ENCODE measurements around the gene PALD1. TPM values are rescaled to one million over a fixed set of nuclear protein-coding genes. Genes with fewer than 3 reads are reported as not detected.

Gene PALD1
- total and polyA plus RNA-seq, 2 of the 4 experiments (the other 2 are of a cell fraction): 0.12 to 0.18 TPM

DNA sequence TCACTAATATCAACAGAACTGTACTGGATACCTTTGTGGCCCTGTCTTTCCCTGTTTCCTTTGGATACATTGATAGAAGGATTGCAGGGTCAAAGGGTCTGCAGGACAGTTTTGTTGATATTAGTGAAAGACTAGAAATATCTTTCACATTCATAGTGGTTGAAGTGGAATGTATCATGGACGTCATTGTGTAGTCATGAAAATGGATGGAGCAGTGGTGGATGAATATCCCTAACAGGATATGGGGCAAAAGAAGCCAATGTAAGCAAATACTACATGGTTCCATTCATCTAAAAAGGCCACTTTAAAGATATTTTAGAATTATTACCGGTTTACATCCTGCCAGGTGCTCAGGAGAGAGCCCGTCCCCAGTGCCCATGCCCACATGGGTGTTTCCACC is 23.8 kb downstream of the PALD1 start:
- Histone ChIP-seq H3K4me1 (ENCODE audit: control insufficient read depth, insufficient read depth, low read length) (peaks cover 1% of the 10 kb centered on the region), H3K27me3 (ENCODE audit: control insufficient read depth, insufficient read depth, low read length) (no peaks in the 10 kb centered on the region; the same call in 1 of the 2 replicates), H3K9me3 (ENCODE audit: control insufficient read depth, insufficient read depth, low read length) (no peaks in the 10 kb centered on the region), H3K9ac (ENCODE audit: low read depth, low read length) (no peak overlapping the region), H3K56ac (ENCODE audit: extremely low read depth, insufficient read depth, low read length) (no peak overlapping the region), H3K23ac (ENCODE audit: low read depth, low read length) (no peak overlapping the region), H3K9me1 (ENCODE audit: insufficient read depth, low read length) (no peaks in the 10 kb centered on the region; the same call in 1 of the 2 replicates), H3K79me1 (ENCODE audit: low read depth in 1 of 2, low read length in 2 of 2) (no peaks in the 10 kb centered on the region), H3K4ac (ENCODE audit: low read depth, low read length) (no peak overlapping the region), H2BK15ac (ENCODE audit: low read depth, low read length) (no peak overlapping the region), H2BK5ac (ENCODE audit: low read depth, low read length, poor library complexity, severe bottlenecking) (no peak overlapping the region), H4K91ac (ENCODE audit: insufficient read depth, low read depth, low read length) (no peak overlapping the region), H4K8ac (ENCODE audit: low read depth in 2 of 2, low read length in 2 of 2) (no peak overlapping the region), H4K5ac (ENCODE audit: low read depth, low read length) (no peak overlapping the region), H3K4me3 (ENCODE audit: insufficient read depth, low read depth, low read length) (no peak overlapping the region), H3K4me2 (ENCODE audit: low read depth, low read length) (no peak overlapping the region), H2AK5ac (ENCODE audit: low read depth, low read length) (no peak overlapping the region), H2AFZ (replicated peaks; ENCODE audit: low read length, poor library complexity) (no peak overlapping the region), H3K14ac (replicated peaks; ENCODE audit: low read depth, low read length) (no peak overlapping the region), H2BK20ac (ENCODE audit: low read depth, low read length) (no peak overlapping the region), H3K18ac (ENCODE audit: low read depth, low read length) (no peak overlapping the region; the same call in 1 of the 2 replicates), H2AK9ac (replicated peaks; ENCODE audit: low read depth, low read length, poor library complexity) (no peak overlapping the region), H2BK120ac (ENCODE audit: low read depth, low read length) (no peak overlapping the region), H4K20me1 (ENCODE audit: insufficient read depth, low read length) (no peaks in the 10 kb centered on the region), H3K36me3 (ENCODE audit: control insufficient read depth, insufficient read depth, low read length) (no peaks in the 10 kb centered on the region), H3K27ac (ENCODE audit: insufficient read depth, low read length) (0 out of 2 replicates have a peak overlapping the region, but pooled peaks have one; percentile 4)
- WGBS, 2 experiments (ENCODE audit: extremely low coverage in 2 of 2, insufficient read length in 1 of 2): no CpG with 5 or more reads among the region's 3 CpGs
- ATAC-seq (ENCODE audit: low read depth): no peak
- no TSS peak for BruUV-seq (replicated peaks)
- POLR2A ChIA-PET (ENCODE audit: unreplicated experiment): no interaction called here
- in situ Hi-C loops (cut with MboI; ENCODE audit: low sequenced_read_pairs): no loop called here
- DNase-seq: peak; percentile 63
- dilution Hi-C loops (cut with HindIII; ENCODE audit: low sequenced_read_pairs, unreplicated experiment): no loop called here
- intact Hi-C loops (cut with micrococcal nuclease): no loop called here
- TF ChIP-seq RAD21 (IDR thresholded peaks at IDR 0.05; ENCODE audit: low read length): no peak
- TF ChIP-seq, protein P1, sequence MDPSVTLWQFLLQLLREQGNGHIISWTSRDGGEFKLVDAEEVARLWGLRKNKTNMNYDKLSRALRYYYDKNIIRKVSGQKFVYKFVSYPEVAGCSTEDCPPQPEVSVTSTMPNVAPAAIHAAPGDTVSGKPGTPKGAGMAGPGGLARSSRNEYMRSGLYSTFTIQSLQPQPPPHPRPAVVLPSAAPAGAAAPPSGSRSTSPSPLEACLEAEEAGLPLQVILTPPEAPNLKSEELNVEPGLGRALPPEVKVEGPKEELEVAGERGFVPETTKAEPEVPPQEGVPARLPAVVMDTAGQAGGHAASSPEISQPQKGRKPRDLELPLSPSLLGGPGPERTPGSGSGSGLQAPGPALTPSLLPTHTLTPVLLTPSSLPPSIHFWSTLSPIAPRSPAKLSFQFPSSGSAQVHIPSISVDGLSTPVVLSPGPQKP (IDR thresholded peaks at IDR 0.05; ENCODE audit: borderline replicate concordance, low read depth, low read length): no peak
- no peak for TF ChIP-seq FOS (IDR thresholded peaks at IDR 0.05; ENCODE audit: low read depth, low read length)
- no peak for TF ChIP-seq NFE2L2 (IDR thresholded peaks at IDR 0.05; ENCODE audit: low read depth, low read length)
- TF ChIP-seq POLR2A (IDR thresholded peaks at IDR 0.05; ENCODE audit: low read depth, low read length): no peak
- TF ChIP-seq, protein P2, sequence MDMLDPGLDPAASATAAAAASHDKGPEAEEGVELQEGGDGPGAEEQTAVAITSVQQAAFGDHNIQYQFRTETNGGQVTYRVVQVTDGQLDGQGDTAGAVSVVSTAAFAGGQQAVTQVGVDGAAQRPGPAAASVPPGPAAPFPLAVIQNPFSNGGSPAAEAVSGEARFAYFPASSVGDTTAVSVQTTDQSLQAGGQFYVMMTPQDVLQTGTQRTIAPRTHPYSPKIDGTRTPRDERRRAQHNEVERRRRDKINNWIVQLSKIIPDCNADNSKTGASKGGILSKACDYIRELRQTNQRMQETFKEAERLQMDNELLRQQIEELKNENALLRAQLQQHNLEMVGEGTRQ (IDR thresholded peaks at IDR 0.05; ENCODE audit: low read depth, low read length): no peak
- TF ChIP-seq, protein P3, sequence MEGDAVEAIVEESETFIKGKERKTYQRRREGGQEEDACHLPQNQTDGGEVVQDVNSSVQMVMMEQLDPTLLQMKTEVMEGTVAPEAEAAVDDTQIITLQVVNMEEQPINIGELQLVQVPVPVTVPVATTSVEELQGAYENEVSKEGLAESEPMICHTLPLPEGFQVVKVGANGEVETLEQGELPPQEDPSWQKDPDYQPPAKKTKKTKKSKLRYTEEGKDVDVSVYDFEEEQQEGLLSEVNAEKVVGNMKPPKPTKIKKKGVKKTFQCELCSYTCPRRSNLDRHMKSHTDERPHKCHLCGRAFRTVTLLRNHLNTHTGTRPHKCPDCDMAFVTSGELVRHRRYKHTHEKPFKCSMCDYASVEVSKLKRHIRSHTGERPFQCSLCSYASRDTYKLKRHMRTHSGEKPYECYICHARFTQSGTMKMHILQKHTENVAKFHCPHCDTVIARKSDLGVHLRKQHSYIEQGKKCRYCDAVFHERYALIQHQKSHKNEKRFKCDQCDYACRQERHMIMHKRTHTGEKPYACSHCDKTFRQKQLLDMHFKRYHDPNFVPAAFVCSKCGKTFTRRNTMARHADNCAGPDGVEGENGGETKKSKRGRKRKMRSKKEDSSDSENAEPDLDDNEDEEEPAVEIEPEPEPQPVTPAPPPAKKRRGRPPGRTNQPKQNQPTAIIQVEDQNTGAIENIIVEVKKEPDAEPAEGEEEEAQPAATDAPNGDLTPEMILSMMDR (conservative IDR thresholded peaks at IDR 0.05; ENCODE audit: low read depth, low read length): no peak
- TF ChIP-seq RFX5 (IDR thresholded peaks at IDR 0.05; ENCODE audit: low read depth, low read length): no peak
- TF ChIP-seq RCOR1 (IDR thresholded peaks at IDR 0.05; ENCODE audit: insufficient replicate concordance, low read length): no peak
- TF ChIP-seq CHD1 (IDR thresholded peaks at IDR 0.05; ENCODE audit: low read depth, low read length): no peak
- no peak for TF ChIP-seq BHLHE40 (IDR thresholded peaks at IDR 0.05; ENCODE audit: low read depth, low read length)
- no peak for TF ChIP-seq MXI1 (IDR thresholded peaks at IDR 0.05; ENCODE audit: borderline replicate concordance, low read depth, low read length)
- TF ChIP-seq MAFK (IDR thresholded peaks at IDR 0.05; ENCODE audit: low read depth, low read length): no peak
- TF ChIP-seq SMC3 (IDR thresholded peaks at IDR 0.05; ENCODE audit: low read depth, low read length): no peak
- no peak for TF ChIP-seq CEBPB (IDR thresholded peaks at IDR 0.05; ENCODE audit: low read depth, low read length)
- no peak for TF ChIP-seq MAZ (IDR thresholded peaks at IDR 0.05; ENCODE audit: borderline replicate concordance, low read depth, low read length)
- CTCF ChIA-PET: no interaction called here

All from IMR-90 (cell line).